Tongue (tissue), 2 donors: ENCODE results near the gene ZNF254. TPM values are rescaled to one million over a fixed set of nuclear protein-coding genes. Genes with fewer than 3 reads are reported as not detected.
"Not testable (repeated sequence)": the region's sequence is repeated elsewhere in the genome, so short reads cannot be mapped to it uniquely, and the experiment has no call there.

Experiments used
- DNase-seq: peaks from one replicate; pipeline ENCODE4 v3.0.0-alpha.2; 2015
- total RNA-seq: library from RNA; depleted of rRNA; stranded (reverse); fragments of >200 nt; gene quantifications from one replicate; pipeline ENCODE4 v1.2.3, GENCODE V29; 2014

The ZNF254 gene
- total RNA-seq, 1 donor from 2014 or later, result 36.8 TPM

- DNase-seq, result no peak
Observed at GRCh38 chr19:24072720-24073119, 14.3 kb upstream of the ZNF254 start.

DNA sequence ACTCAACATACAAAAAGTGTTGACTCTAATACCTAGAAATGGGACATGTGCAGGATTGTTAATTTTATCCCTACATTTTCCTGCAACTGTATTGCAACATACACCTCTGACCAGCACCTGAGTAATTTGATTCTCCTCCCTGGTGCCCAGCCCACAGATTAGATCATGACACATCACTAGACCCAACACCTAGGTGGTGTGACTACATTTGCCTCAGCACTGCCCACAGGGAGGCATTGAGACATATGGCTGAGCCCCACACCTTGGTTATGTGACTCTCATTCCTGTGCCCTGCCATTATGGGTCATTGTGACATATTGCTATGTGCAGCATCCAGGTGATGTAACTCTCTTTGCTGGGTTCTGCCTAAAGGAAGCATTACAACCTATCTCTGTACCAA, 13.2 kb upstream of the ZNF254 start:
- DNase-seq, result no peak

GRCh38 chr19:24074720-24075454, 12.1 kb upstream of the ZNF254 start:
- DNase-seq, result no peak

- DNase-seq, result not testable (repeated sequence)
Observed at GRCh38 chr19:24075530-24075929, 11.5 kb upstream of the ZNF254 start.

DNA sequence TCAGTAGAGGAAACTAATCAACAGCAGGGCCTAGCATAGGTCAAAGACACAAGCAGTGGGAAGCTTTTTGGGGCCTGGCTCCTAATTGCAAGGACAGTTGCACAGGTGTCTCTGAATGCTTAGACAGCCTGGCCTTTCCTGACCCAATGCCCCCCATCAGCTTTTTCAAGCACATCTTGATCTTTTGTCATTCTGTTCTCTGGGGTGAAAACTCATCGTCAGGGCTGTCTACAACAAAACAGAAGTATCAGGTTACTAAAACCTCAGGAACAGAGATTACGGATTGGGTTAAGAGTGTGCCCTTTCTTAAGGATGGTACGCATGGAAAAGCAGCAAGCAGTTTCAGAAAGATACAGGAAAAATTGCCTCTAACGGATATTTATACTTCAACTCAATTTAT, 8.3 kb upstream of the ZNF254 start:
- no peak for DNase-seq

GRCh38 chr19:24081056-24081455, 5.9 kb upstream of the ZNF254 start:
- DNase-seq, result no peak

DNA sequence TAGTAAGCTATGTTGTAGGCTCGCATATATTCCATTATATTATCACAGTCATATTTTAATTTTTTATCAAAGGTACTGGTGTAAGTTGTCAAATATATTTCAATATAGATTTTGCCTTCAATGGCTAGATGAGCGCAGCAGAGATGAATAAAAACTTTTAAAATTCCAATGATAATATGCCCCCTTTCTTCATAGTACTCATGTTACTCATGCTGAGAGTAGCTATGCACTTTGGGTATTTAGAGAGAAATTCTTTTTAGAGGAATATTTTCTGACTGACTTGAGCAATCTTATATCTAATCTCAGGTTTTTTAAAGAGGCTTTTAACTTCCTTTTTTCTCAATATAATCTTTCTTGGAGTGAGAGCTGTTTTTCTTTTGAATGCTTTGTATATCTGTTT, 11.4 kb downstream of the ZNF254 start:
- DNase-seq, result no peak

- DNase-seq, result no peak
Observed at GRCh38 chr19:24099829-24100228, 12.8 kb downstream of the ZNF254 start.

- DNase-seq, result not testable (repeated sequence)
Observed at GRCh38 chr19:24100597-24100996, 13.6 kb downstream of the ZNF254 start.

DNA sequence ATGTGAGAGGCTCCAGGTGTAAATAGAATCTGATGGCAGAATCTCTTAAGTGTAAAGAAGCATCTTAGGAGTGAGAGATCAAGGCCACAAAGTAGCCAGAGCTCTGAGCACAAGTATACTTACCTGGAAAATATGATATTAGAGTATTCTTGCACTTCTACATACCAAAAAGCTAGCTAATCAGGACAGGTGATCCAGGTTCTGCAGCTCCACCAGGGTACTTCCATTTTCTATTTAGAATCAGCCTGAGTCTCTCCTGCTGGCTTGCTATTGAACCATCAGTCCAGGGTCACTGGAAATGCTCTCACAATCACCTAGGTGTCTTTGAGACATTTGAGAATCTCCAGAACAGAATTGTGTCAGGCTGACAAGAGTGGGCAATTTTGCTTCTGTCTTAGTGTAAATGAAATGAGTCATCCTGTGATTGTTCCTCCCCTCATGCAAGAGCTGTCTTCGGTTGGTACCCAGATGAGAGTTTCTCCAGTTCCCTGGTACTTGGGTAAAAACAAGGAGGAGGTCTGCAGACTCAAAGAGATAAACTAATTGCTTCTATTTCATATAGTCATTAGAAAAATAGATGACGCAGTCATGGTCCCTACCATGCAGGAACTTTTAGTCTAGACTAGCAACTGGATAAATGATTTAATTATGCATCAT, 14.6 kb downstream of the ZNF254 start:
- DNase-seq, result no peak

DNA sequence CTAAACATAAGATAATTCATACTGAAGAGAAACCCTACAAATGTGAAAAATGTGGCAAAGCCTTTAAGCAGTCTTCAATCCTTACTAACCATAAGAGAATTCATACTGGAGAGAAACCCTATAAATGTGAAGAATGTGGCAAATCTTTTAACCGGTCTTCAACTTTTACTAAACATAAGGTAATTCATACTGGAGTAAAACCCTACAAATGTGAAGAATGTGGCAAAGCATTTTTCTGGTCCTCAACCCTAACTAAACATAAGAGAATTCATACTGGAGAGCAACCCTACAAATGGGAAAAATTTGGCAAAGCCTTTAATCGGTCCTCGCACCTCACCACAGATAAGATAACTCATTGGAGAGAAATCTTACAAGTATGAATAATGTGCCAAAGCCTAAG, 40.6 kb downstream of the ZNF254 start:
- DNase-seq, result no peak

DNA sequence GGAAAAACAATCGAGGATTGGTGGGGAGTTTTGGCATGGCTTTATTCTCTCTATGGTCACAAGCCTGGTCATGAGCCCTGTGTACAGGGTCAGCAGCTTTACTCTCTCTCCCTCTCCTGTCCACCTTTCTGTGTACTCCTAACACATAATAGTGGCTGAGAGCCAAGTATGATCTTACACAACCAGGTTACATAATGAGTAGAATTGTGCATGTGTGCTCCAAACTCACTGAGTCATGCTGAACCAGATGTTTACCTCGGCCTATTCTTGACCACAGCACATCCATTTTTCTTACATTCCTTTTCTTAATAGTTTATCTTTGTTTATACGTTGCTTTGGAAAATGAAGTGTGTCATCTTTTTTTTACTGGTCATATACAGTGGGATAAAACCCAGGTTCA, 53.1 kb downstream of the ZNF254 start:
- DNase-seq, result peak; percentile 4

DNA sequence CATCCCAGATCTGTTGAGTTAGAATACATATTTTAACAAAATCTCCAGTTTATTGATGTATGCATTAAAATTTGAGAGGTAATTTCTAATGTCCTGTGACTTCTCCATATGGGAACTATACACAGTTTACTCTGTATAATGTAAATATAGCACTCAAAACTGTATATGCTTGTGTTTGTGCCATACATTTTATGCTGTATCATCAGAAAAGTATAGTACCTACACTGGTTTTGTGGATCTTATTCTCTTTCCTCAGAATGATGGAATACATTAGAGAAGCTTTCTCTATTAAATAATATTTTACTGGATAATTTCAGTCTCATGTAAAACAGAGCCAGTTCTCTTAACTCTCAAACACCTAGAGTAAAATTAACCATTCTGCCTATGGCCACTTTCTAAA, 53.6 kb downstream of the ZNF254 start:
- DNase-seq, result no peak

DNA sequence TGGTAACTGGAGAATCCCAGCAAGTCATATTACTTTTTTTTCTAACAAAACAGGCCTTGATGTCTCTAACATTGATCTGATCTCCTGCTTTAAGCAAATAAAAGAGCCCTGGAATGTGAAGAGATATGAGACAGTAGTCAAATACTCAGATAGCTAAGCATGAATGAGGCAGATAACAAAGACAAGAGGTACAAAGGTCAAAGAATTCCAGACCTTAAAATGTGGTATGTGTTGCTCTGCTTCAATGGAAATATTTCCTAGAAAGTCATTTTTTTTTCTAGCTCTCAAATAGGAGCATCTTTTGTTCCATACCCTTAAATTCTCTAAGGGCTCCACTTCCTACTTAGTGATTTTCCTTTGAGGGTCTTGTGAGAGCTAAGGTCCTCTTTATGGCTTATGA, 54.6 kb downstream of the ZNF254 start:
- DNase-seq, result no peak

DNA sequence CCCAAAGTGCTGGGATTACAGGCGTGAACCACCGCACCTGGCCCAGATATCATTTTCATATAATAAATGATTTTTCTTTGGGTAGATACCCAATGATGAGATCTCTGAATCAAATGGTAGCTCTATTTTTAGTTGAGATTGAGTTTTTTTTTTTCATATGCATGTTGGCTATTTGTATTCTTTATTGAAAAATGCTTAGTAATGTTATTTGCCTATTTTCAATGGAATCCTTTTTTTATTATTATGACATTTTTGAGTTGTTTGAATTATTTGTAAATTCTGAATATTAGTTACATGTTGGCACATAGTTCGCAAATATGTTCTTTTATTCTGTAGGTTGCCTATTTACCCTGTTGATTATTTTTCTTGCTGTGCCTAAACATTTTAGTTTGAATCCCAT, 55.8 kb downstream of the ZNF254 start:
- no peak for DNase-seq

DNA sequence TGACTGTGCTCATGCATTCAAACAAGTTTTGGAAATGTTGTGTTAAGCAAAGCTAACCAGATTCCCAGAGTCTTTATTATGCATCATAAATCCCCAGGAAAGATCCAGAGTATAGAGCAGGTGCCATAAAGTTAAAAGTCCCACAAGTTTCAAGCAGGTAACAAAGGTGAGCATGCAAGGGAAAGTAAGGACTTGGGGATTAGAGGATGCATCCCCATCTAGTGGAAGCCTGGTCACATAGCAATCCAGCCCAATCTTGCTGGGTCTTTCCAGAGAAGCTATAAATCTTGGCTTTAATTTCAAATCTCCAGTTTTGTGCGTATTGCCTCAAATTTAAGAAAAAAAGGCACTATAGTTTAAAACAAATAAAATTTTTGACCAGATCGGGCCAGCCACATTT, 72.7 kb downstream of the ZNF254 start:
- no peak for DNase-seq

DNA sequence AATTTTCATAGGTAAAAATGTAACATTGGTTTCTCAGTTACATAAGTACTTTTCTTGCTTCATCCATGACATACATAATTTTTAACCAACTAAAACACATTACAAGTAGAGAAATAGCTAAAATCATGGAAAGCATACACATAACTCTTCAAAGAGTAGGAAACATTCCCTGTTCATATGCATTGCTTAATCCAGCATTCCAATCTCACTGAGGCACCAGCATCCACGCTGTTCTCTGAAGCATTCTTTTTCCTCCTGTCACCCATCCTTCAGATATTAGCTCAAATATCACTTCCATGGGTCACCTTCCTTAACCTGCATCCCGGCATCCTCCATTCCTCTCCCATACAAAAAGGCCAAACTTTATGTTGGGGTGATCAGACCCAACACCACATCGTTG, 79.1 kb downstream of the ZNF254 start:
- no peak for DNase-seq

- DNase-seq, result no peak
Observed at GRCh38 chr19:24173882-24174281, 86.9 kb downstream of the ZNF254 start.

DNA sequence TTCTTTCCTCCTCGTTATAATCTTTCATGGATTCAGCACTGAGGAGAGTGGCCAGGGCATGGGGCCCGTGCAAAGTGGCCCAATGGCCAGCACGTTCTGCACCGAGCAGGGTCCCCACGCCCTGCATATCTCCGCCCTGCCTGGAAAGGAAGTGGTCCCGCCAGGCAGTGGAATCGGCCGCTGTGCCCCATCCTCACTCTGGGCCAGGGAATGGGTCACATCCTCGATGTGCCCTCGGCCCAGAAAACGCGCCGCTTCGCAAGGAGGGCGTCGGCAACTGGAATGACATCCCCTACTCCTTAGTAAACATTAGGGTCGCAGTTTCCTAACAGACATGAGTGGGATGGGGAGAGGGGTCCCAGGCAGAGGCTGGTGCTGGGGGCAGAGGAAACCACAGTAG, 90.7 kb downstream of the ZNF254 start:
- DNase-seq, result no peak

GRCh38 chr19:24178207-24178606, 91.2 kb downstream of the ZNF254 start:
- no peak for DNase-seq
